Tibial nerve (tissue), 4 donors: ENCODE results near the gene FCER2. TPM values are rescaled to one million over a fixed set of nuclear protein-coding genes. Genes with fewer than 3 reads are reported as not detected.

Source experiments
- DNase-seq, 2 donors: peaks; one replicate each; pipeline ENCODE4 v3.0.0-alpha.2; 2019; ENCODE audit warnings: low spot score in 2 of 2
- H3K27ac ChIP-seq, 4 donors: fragments of 200-600 bp; sonication (generic) in 3 of 4; one replicate each; pipeline ENCODE4 v1.5.1; 2017 to 2019; ENCODE audit warnings: mild to moderate bottlenecking in 1 of 4
- H3K27me3 ChIP-seq, 2 donors: fragments of 200-600 bp; sonication (generic) in 1 of 2; one replicate each; pipeline versions ENCODE4 v1.5.1 to v1.6.0; 2017 to 2019
- H3K36me3 ChIP-seq, 3 donors: fragments of 200-600 bp; sonication (generic); one replicate each; pipeline ENCODE4 v1.5.1; 2018 to 2019
- H3K4me1 ChIP-seq, 4 donors: fragments of 200-600 bp; sonication (generic) in 3 of 4; one replicate each; pipeline ENCODE4 v1.5.1; 2017 to 2019
- H3K4me3 ChIP-seq, 4 donors: fragments of 200-600 bp; sonication (generic) in 3 of 4; one replicate each; pipeline ENCODE4 v1.5.1; 2017 to 2019; ENCODE audit warnings: mild to moderate bottlenecking in 1 of 4, moderate library complexity in 1 of 4
- H3K9me3 ChIP-seq, 4 donors: fragments of 200-600 bp; sonication (generic) in 3 of 4; one replicate each; pipeline ENCODE4 v1.5.1; 2017 to 2019
- EP300 ChIP-seq, 2 donors: sonication (generic); formaldehyde crosslinking; IDR thresholded peaks; one replicate each; pipeline ENCODE4 v1.6.1; 2017; ENCODE audit warnings: antibody characterized with exemption in 2 of 2, mild to moderate bottlenecking in 1 of 2
- POLR2A ChIP-seq, 2 donors: fragments of 450-650 bp; IDR thresholded peaks; one replicate each; pipeline ENCODE4 v1.6.1; 2017; ENCODE audit warnings: antibody characterized with exemption in 2 of 2, mild to moderate bottlenecking in 2 of 2, moderate library complexity in 2 of 2
- WGBS, 2 donors: methylation state at CpG; one replicate each; pipeline ENCODE4 v1.1.5; 2018; 5-methylcytosine and 5-hydroxymethylcytosine counted together
- total RNA-seq, 4 donors: library from RNA; depleted of rRNA; stranded (reverse); fragments of >200 nt; gene quantifications; one replicate each; pipeline ENCODE4 v1.1.0, GENCODE V29; 2016
- TF ChIP-seq, protein P1 (sequence below), 5 experiments: fragments of 200-600 bp in 3 of 5; fragments of 450-650 bp in 2 of 5; sonication (generic) in 3 of 5; IDR thresholded peaks; one replicate each; pipeline ENCODE4 v1.5.1; 2016 to 2019; ENCODE audit warnings: antibody characterized with exemption in 5 of 5, mild to moderate bottlenecking in 3 of 5, moderate library complexity in 2 of 5

Gene FCER2
- total RNA-seq, 4 donors from 2014 or later, result 0.90 to 1.0 TPM; not detected in 2

DNA sequence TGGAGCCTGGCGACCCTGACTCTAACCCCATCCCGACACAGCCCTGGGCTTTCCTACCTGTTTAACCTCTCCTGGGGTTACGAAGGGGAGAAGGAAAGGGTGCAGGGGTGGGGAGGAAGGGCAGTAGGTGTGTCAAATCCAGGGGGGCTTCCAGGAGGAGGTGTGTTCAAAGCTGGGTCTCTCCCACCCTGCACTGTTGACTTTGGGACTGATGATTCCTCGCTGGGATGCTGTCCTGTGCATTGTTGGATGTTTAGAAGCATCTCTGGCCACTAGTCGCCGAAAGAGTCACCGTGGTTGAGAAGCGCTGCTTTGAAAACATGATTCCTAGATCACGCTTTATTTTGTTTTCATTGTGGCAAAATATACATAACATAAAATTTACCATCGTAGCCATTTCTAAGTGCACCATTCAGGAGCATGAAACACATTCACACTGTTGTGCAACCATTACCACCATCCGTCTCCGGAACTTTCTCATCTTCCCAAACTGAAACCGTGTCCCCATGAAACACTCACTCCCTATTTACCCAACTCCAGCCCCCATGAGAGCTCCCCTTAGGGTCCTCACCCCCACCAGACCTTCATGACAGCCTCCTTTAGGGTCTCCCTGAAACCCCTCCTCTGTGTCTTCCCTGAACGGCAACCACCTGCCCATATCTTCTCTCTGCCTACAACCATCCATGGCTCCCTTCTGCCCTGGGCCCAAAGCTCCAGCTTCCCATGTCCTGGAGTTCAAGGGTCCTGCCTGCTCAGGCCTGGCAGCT, 4.4 kb upstream of the FCER2 start:
- no peak overlapping the region for H3K4me3 ChIP-seq
- H3K9me3 ChIP-seq, result no peaks in the 10 kb centered on the region
- no peak for TF ChIP-seq EP300 (IDR thresholded peaks at IDR 0.05)
- no peak for TF ChIP-seq POLR2A (IDR thresholded peaks at IDR 0.05)
- TF ChIP-seq, protein P1, sequence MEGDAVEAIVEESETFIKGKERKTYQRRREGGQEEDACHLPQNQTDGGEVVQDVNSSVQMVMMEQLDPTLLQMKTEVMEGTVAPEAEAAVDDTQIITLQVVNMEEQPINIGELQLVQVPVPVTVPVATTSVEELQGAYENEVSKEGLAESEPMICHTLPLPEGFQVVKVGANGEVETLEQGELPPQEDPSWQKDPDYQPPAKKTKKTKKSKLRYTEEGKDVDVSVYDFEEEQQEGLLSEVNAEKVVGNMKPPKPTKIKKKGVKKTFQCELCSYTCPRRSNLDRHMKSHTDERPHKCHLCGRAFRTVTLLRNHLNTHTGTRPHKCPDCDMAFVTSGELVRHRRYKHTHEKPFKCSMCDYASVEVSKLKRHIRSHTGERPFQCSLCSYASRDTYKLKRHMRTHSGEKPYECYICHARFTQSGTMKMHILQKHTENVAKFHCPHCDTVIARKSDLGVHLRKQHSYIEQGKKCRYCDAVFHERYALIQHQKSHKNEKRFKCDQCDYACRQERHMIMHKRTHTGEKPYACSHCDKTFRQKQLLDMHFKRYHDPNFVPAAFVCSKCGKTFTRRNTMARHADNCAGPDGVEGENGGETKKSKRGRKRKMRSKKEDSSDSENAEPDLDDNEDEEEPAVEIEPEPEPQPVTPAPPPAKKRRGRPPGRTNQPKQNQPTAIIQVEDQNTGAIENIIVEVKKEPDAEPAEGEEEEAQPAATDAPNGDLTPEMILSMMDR (IDR thresholded peaks at IDR 0.05), result no peak
- peaks cover 0 to 12% of the 10 kb centered on the region in 2 donors for H3K27me3 ChIP-seq
- WGBS, 2 donors, result 69 to 79% methylated on average over 14 of the region's 14 CpGs
- H3K36me3 ChIP-seq, result no peaks in the 10 kb centered on the region
- DNase-seq, result no peak
- peak overlapping the region in 3 of 4 donors; percentile 33 to 53 (median 50) for H3K27ac ChIP-seq
- no peaks in the 10 kb centered on the region for H3K4me1 ChIP-seq

DNA sequence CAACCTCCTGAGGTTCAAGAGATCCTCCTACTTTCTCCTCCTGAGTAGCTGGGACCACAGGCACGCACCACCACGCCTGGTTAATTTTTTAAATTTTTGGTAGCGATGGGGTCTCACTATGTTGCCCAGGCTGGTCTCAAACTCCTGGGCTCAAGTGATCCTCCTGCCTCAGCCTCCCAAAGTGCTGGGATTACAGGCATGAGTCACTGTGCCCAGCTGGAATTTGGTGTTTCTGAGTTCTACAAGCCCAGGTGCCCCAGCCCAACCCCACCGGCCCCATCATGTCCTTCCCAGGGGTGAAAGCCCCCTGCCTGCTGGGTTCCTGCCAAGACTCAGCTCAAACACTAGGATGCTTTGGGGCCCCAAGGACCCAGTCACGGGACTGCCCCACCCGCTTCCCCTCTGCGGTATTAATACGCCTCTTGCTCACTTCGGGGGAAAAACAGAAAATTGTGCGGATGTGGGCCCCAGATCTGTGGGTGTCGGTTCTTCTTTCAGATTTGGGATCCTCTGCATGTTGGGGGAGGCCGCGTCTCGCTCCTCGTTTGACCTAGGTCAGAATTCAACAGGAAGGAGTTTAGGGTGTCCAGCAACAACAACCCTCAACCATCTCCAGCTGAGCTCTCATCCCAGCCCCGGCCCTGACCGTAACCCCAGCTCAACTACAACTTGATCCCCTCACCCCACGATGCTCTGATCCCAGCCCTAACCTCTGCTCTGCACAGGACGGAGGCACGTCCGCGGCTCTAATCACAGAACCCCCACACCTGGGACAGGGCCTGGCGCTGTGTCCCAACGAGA, 3.7 kb upstream of the FCER2 start:
- H3K36me3 ChIP-seq, result no peaks in the 10 kb centered on the region
- peak overlapping the region in 3 of 4 donors; percentile 6 to 53 (median 19) for H3K27ac ChIP-seq
- TF ChIP-seq EP300 (IDR thresholded peaks at IDR 0.05), result peak in 1 of 2 donors; percentile 42
- TF ChIP-seq, protein P1 (IDR thresholded peaks at IDR 0.05), result no peak
- WGBS, 2 donors, result 49 to 55% methylated on average over 24 of the region's 24 CpGs
- no peaks in the 10 kb centered on the region for H3K4me1 ChIP-seq
- H3K27me3 ChIP-seq, result peaks cover 0 to 16% of the 10 kb centered on the region in 2 donors
- H3K9me3 ChIP-seq, result no peaks in the 10 kb centered on the region
- peak; percentile 19 to 33 for DNase-seq
- H3K4me3 ChIP-seq, result no peak overlapping the region

DNA sequence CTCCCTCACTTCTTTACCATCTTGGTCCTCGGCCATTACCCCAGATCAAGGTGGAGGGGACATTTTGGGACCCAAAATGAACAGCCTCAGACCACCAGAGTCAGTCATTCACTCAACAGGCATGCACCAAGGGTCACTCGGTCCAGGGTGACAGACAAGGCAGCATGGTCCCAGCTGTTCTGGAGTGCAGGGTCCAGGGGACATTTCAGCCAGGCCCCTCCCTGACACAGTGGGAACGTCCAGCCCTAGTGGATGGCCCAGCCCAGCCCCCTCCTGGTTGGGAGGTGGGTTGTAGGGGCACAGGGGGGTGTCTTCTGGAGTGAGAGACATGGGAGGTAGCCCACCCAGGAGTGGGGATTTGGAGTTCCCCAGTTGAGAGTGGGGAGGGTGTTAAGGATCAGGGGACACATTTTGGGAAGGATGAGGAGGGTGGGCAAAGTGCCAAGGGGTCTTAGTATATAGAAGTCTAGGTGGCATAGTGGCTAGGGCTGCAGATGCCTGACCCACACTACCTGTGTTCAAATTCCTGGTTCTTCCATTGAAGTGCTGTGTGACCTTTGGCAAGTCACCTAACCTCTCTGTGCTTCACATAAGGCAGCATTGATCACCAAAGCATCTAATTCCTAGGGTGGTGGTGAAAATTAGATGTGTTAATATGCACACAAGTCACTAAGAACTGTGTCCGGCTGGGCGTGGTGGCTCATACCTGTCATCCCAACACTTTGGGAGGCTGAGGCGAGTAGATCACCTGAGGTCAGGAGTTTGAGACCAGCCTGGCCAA, 2.5 kb upstream of the FCER2 start:
- 65 to 73% methylated on average over 6 of the region's 6 CpGs for WGBS, 2 donors
- DNase-seq, result no peak
- H3K27ac ChIP-seq, result no peak overlapping the region
- no peaks in the 10 kb centered on the region for H3K9me3 ChIP-seq
- no peaks in the 10 kb centered on the region for H3K36me3 ChIP-seq
- TF ChIP-seq EP300 (IDR thresholded peaks at IDR 0.05) (no peak), POLR2A (IDR thresholded peaks at IDR 0.05) (no peak)
- TF ChIP-seq, protein P1 (IDR thresholded peaks at IDR 0.05), result no peak
- peaks cover 0 to 24% of the 10 kb centered on the region in 2 donors for H3K27me3 ChIP-seq
- no peak overlapping the region for H3K4me3 ChIP-seq
- no peaks in the 10 kb centered on the region for H3K4me1 ChIP-seq

DNA sequence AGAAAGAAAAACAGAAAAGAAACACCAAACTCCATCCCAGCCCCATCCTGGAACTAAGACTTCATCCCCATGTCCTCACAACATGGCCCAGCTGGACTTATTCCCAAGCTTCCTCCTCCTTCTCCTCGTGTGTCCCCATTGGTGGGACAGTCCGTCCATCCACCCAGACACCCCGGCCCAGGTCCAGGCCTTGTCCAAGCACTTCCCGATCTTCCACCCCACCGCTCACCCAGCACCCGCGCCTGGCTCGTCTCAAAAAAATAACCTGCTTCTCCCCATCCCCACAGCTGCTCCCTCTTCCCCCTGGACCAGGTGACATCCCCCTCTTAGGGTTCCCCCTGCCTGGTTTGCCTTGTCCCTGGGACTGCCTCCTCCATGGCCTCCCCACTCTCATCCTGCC, 1.4 kb upstream of the FCER2 start:
- H3K36me3 ChIP-seq, result no peaks in the 10 kb centered on the region
- peaks cover 0 to 32% of the 10 kb centered on the region in 2 donors for H3K27me3 ChIP-seq
- H3K4me3 ChIP-seq, result no peak overlapping the region
- H3K27ac ChIP-seq, result no peak overlapping the region
- no peaks in the 10 kb centered on the region for H3K4me1 ChIP-seq
- H3K9me3 ChIP-seq, result no peaks in the 10 kb centered on the region
- TF ChIP-seq POLR2A (IDR thresholded peaks at IDR 0.05) (no peak), EP300 (IDR thresholded peaks at IDR 0.05) (no peak)
- TF ChIP-seq, protein P1 (IDR thresholded peaks at IDR 0.05), result no peak
- DNase-seq, result no peak
- WGBS, 2 donors, result 61 to 69% methylated on average over 8 of the region's 8 CpGs
